Thoracic aorta (tissue), 2 donors: ENCODE data around the gene GAST. TPM values are rescaled to one million over a fixed set of nuclear protein-coding genes. Genes with fewer than 3 reads are reported as not detected.

ENCODE experiments used
- ATAC-seq: fragments of 150-250 bp; one replicate; pipeline ENCODE4 v1.8.0; 2017; ENCODE audit warnings: low read depth; ENCODE audit not compliant: insufficient number of reproducible peaks, low FRiP score
- DNase-seq: peaks from one replicate; pipeline ENCODE4 v3.0.0-alpha.2; 2020; ENCODE audit warnings: low spot score
- H3K27ac ChIP-seq, 2 donors: fragments of 200-600 bp; sonication (generic); 1 replicate in 1 of 2; 2 replicates in 1 of 2; pipeline ENCODE4 v1.5.1; 2016; ENCODE audit warnings: mild to moderate bottlenecking in 2 of 2, moderate library complexity in 2 of 2
- H3K27me3 ChIP-seq: fragments of 200-600 bp; sonication (generic); replicated peaks from 2 replicates; pipeline ENCODE4 v1.6.0; 2016; ENCODE audit warnings: mild to moderate bottlenecking; ENCODE audit not compliant: insufficient read depth
- H3K36me3 ChIP-seq: fragments of 200-600 bp; sonication (generic); one replicate; pipeline ENCODE4 v1.5.1; 2016
- H3K4me1 ChIP-seq, 2 donors: fragments of 200-600 bp; sonication (generic); 1 replicate in 1 of 2; 2 replicates in 1 of 2; pipeline versions ENCODE4 v1.5.1 to v1.6.0; 2016; ENCODE audit warnings: low read depth in 2 of 2, mild to moderate bottlenecking in 1 of 2; ENCODE audit not compliant: control insufficient read depth in 1 of 2
- H3K4me3 ChIP-seq: fragments of 200-600 bp; sonication (generic); 2 replicates; pipeline ENCODE4 v1.5.1; 2016; ENCODE audit warnings: mild to moderate bottlenecking
- H3K9me3 ChIP-seq: fragments of 200-600 bp; sonication (generic); 2 replicates; pipeline ENCODE4 v1.5.1; 2016
- CTCF ChIP-seq: fragments of 200-600 bp; sonication (generic); IDR thresholded peaks from one replicate; pipeline ENCODE4 v1.5.1; 2019; ENCODE audit warnings: antibody characterized with exemption
- total RNA-seq, 2 donors: library from RNA; depleted of rRNA; stranded (reverse); fragments of >200 nt; gene quantifications; one replicate each; pipeline versions ENCODE4 v1.1.0 to v1.2.3, GENCODE V29; 2016

The GAST gene
- total RNA-seq, 2 donors from 2014 or later: not detected

- DNase-seq: no peak
- H3K27ac ChIP-seq: no peak overlapping the region
- TF ChIP-seq CTCF: no peak
- H3K27me3 ChIP-seq: no peaks in the 10 kb centered on the region
- ATAC-seq: no peak
- peaks cover 15 to 25% of the 10 kb centered on the region in 2 donors for H3K4me1 ChIP-seq
- peaks cover 56% of the 10 kb centered on the region for H3K36me3 ChIP-seq
- no peaks in the 10 kb centered on the region for H3K9me3 ChIP-seq
- peak overlapping the region; percentile 100 for H3K4me3 ChIP-seq
These were observed 20.9 kb upstream of the GAST start for GRCh38 chr17:41691031-41691777.

GRCh38 chr17:41692722-41693521, 19.2 kb upstream of the GAST start:
- Histone ChIP-seq H3K36me3 (peaks cover 56% of the 10 kb centered on the region), H3K27ac (no peak overlapping the region), H3K4me1 (peaks cover 12 to 25% of the 10 kb centered on the region in 2 donors), H3K4me3 (no peak overlapping the region), H3K9me3 (no peaks in the 10 kb centered on the region), H3K27me3 (no peaks in the 10 kb centered on the region)
- DNase-seq (no peak), ATAC-seq (no peak)
- no peak for TF ChIP-seq CTCF

DNA sequence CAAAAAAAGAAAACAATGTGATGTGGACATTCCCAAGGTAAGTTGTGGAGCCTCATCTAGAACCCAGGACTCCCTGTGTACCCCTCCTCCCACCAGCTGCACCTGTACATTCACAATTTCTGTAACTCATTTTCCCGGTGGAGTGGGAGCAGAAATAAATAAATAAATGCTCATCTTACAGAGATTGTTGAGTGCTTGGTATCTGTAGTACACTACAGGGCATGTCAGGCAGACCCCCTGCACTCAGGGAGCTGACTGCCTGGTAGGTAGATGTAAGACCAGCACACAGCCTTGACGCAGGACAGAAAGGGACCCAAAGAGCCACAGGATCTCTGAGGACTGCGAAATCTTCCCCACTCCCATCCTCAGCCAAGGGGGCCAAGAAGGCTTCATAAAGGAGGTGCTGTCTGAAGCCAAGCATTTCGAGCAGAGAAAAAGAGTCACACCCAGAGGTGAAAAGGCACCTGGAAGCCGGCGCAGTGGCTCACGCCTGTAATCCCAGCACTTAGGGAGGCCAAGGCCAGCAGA, 16.9 kb upstream of the GAST start:
- Histone ChIP-seq H3K27ac (no peak overlapping the region), H3K4me1 (peaks cover 8 to 21% of the 10 kb centered on the region in 2 donors), H3K9me3 (no peaks in the 10 kb centered on the region), H3K27me3 (no peaks in the 10 kb centered on the region), H3K4me3 (no peak overlapping the region), H3K36me3 (peaks cover 51% of the 10 kb centered on the region)
- no peak for ATAC-seq
- no peak for DNase-seq
- TF ChIP-seq CTCF: no peak

DNA sequence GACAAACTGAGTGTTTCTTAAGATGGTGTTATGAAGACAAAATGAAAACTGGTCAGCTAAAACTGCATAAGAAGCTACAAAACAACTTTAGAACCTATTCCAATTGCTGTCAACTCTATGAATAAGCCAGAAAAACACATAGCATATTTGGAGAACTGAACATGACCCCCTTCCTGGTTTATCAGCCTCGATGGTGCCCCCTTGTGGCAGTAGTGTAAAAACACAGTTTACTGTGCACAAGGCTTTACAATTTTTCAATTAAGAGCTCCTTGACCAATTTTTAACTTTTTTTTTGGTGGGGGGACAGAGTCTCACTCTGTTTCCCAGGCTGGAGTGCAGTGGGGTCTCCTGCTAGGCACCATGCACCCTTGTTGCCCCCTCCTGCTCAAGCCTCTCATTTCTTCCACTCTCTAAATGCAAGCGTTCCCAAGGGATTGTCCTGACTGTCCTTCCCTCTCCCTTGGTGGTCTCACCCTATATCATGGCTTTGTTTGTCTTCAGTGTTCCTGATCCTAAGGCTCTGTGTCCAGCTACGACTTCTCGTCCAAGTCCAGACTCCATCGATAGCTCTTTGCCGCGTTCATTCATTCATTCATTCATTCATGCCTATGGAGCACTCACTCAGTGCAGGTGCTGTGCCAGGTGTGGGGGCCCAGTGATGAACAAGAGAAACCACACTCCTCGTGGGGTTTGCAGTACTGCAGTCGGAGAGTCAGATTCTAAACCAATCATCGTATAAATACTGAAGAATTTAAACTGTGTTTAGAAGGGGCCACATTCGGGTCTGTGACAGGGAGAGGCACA, 16.0 kb upstream of the GAST start:
- no peak for ATAC-seq

More for the DNA sequence above, 16.0 kb upstream of the GAST start:
- peak; percentile 81 for TF ChIP-seq CTCF
- H3K4me1 ChIP-seq: peaks cover 0 to 11% of the 10 kb centered on the region in 2 donors
- H3K27ac ChIP-seq: no peak overlapping the region
- no peaks in the 10 kb centered on the region for H3K27me3 ChIP-seq
- H3K4me3 ChIP-seq: no peak overlapping the region
- peaks cover 42% of the 10 kb centered on the region for H3K36me3 ChIP-seq
- H3K9me3 ChIP-seq: no peaks in the 10 kb centered on the region
- DNase-seq: no peak
